RWPE1 (cell line): ENCODE results near the gene PTPRK.
"Not testable (repeated sequence)": the region's sequence is repeated elsewhere in the genome, so short reads cannot be mapped to it uniquely, and the experiment has no call there.

Experiments used
- CTCF ChIA-PET: fragments of 350-600 bp; sonication (Branson Sonifier 250); formaldehyde crosslinking; extraction: SDS; loops from one replicate; lab custom pipeline; 2021; lab: Yijun Ruan, JAX
- POLR2A ChIA-PET: fragments of 400-600 bp; formaldehyde crosslinking; extraction: SDS; loops from one replicate; lab custom pipeline; 2020; ENCODE audit warnings: antibody characterized with exemption; ENCODE audit not compliant: low non-redundant PET; lab: Yijun Ruan, JAX
- DNase-seq: peaks from one replicate; pipeline ENCODE4 v3.0.0; 2012; ENCODE audit warnings: low spot score
- H3K27ac ChIP-seq: fragments of 450-650 bp; 2 replicates; pipeline ENCODE4 v1.5.1; 2017
- TF ChIP-seq, protein P1 (sequence below): fragments of 450-650 bp; conservative IDR thresholded peaks from 2 replicates; pipeline ENCODE4 v1.5.1; 2017; ENCODE audit warnings: low read depth, mild to moderate bottlenecking

Gene PTPRK

DNA sequence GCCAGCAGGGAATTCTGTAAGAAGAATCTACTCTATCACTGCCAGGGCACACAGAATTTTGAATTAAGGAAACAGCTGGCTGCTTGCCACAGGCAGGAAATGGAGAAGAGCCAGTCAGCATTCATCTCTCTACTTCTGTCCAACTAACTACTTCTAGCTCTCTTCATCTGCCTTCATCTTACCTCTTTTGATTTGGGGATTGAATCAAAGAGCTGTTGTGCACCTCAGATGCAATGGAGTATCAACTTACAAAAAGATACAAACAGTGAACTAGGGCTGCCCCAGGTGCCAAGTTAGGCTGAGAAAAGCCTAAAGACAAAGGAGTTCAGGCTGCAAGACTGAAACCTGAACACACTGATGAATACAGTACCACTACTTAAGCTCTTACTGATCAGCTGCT, 82.0 kb downstream of the PTPRK start:
- TF ChIP-seq, protein P1, sequence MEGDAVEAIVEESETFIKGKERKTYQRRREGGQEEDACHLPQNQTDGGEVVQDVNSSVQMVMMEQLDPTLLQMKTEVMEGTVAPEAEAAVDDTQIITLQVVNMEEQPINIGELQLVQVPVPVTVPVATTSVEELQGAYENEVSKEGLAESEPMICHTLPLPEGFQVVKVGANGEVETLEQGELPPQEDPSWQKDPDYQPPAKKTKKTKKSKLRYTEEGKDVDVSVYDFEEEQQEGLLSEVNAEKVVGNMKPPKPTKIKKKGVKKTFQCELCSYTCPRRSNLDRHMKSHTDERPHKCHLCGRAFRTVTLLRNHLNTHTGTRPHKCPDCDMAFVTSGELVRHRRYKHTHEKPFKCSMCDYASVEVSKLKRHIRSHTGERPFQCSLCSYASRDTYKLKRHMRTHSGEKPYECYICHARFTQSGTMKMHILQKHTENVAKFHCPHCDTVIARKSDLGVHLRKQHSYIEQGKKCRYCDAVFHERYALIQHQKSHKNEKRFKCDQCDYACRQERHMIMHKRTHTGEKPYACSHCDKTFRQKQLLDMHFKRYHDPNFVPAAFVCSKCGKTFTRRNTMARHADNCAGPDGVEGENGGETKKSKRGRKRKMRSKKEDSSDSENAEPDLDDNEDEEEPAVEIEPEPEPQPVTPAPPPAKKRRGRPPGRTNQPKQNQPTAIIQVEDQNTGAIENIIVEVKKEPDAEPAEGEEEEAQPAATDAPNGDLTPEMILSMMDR, result no peak
- ChIA-PET POLR2A (no interaction called here), CTCF (interaction anchor here (0.6 kb wide), 1 partner anchor 10 kb away, joined by 4 read pairs; no protein-coding TSS in a partner anchor)
- DNase-seq, result no peak
- H3K27ac ChIP-seq, result no peak overlapping the region

DNA sequence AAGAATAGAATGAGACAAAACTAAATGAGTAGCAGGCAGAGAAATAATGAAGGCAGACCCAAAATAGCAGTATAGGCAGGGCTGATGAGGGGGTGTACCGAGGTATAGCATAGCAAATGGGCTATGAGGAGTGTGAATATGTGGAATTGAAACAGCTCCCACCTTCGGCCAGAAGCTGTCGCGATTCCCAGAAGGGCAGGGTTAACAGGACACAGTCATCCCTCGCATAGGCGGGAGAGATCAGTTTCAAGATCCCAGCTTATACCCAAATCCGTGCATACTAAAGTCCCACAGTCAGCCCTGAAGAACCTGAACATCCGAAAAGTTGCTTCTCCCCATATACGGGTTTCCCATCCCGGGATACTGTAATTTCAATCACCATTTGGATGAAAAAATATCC, 82.7 kb downstream of the PTPRK start:
- no peak for DNase-seq
- H3K27ac ChIP-seq, result no peak overlapping the region
- TF ChIP-seq, protein P1, result no peak
- ChIA-PET POLR2A (no interaction called here), CTCF (no interaction called here)

DNA sequence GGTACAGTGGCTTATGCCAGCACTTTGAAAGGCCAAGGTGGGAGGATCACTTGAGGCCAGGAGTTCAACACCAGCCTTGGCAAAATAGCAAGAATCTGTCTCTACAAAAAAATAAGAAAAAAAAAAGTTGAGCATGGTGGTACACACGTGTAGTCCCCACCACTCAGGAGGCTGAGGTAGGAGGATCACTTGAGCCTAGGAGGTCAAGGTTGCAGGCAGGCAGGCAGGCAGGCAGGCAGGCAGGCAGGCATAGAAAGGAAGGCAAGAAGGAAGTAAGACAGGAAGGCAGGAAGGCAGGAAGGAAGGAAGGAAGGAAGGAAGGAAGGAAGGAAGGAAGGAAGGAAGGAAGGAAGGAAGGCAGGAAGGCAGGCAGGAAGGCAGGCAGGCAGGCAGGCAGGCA, 85.6 kb downstream of the PTPRK start:
- CTCF ChIA-PET, H3K27ac ChIP-seq, DNase-seq, POLR2A ChIA-PET: not testable (repeated sequence)

DNA sequence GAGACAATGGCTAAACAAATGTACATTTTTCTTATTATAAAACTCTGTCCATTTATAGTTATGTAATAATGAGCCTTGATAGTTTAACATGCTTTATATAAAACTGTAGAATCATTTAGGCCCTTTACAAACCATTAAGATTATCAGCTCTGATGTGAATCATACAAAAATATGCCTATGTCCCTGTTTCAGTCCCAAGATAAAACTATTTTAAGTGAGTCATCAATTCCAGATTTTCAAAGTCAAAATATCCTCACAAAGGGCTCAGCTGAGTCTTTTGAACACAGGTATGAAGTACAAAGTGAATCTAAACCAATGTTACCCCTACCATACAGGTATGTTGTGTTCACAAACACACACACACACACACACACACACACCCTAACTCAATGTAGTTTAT, 88.0 kb downstream of the PTPRK start:
- peak; percentile 46 for DNase-seq
- ChIA-PET CTCF (interaction anchor here (0.6 to 0.7 kb wide), 2 partner anchors 83 to 1553 kb away, joined by 3 to 4 read pairs; no protein-coding TSS in a partner anchor), POLR2A (no interaction called here)
- no peak overlapping the region for H3K27ac ChIP-seq
- TF ChIP-seq, protein P1, result no peak

DNA sequence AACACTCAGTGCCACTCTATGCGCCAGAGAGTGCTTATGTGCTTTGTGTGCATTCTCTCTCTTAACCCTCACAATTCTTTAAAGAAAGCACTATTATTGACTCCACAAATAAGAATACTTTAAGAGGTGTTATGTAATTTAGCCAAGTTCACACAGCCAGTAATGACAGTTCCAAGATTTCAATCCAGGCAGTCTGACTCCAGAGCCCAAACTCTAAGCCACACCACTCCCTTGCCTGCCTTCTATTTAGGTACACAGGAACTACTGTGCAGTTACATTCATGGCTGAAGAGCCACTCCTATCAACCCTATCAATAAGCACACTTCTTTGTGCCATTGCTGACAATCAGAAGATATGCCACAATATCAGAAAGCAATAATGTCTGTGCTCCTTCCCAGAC, 93.3 kb downstream of the PTPRK start:
- POLR2A ChIA-PET, result no interaction called here
- no peak overlapping the region for H3K27ac ChIP-seq
- DNase-seq, result no peak
- TF ChIP-seq, protein P1, result no peak
- CTCF ChIA-PET, result interaction anchor here (0.6 kb wide), 1 partner anchor 10 kb away, joined by 4 read pairs; no protein-coding TSS in a partner anchor

DNA sequence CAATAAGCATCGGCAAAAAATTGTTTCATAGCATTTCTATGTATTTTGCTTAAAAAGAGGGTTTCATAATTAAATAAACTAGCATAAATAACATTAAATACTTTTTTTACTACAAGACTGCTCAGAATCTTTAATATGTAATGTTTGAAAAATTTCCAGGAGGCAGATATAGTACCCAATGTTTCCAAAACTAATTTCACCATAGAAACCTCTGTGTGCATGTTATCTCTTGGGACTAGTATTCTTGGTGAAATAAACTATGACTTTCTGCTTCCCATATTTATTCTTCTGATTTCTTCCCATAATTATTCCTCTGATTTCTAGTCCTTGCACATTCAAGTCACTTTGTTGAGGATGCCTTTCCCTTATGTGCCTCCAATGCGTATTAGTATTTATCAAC, 94.5 kb downstream of the PTPRK start:
- ChIA-PET POLR2A (no interaction called here), CTCF (no interaction called here)
- H3K27ac ChIP-seq, result no peak overlapping the region
- TF ChIP-seq, protein P1, result no peak
- DNase-seq, result no peak

DNA sequence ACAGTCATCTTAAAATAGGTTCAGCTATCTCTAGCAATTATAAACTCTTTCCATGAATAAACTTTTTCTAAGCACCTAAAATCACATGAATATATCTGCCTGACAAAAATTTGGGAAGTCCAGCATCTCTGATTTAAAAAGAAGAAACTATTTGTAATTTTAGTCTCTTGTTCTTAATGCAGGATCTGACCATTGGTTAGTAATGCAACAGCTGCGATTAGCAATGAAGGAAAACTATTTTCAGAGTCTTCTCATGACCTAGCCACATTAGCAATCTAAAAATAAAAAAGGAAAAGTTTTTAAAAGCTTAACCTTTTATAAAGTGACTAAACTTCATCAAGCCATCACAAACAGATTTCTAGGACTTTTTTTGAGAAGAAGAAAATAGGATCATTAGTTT, 97.5 kb downstream of the PTPRK start:
- CTCF ChIA-PET, result interaction anchor here (0.8 kb wide), 1 partner anchor 959 kb away, joined by 4 read pairs; no protein-coding TSS in a partner anchor
- POLR2A ChIA-PET, result no interaction called here
- TF ChIP-seq, protein P1, result no peak
- H3K27ac ChIP-seq, result no peak overlapping the region
- DNase-seq, result no peak
